GM18909 (cell line): ENCODE measurements around the gene HK2.
"Not testable (repeated sequence)": the region's sequence is repeated elsewhere in the genome, so short reads cannot be mapped to it uniquely, and the experiment has no call there.

ENCODE experiments used
- ATAC-seq: cut with Tn5 transposase; IDR thresholded peaks from one replicate; pipeline ENCODE4 v1.9.1; 2021; ENCODE audit warnings: mild to moderate bottlenecking; ENCODE audit not compliant: unreplicated experiment, poor library complexity

The HK2 gene

DNA sequence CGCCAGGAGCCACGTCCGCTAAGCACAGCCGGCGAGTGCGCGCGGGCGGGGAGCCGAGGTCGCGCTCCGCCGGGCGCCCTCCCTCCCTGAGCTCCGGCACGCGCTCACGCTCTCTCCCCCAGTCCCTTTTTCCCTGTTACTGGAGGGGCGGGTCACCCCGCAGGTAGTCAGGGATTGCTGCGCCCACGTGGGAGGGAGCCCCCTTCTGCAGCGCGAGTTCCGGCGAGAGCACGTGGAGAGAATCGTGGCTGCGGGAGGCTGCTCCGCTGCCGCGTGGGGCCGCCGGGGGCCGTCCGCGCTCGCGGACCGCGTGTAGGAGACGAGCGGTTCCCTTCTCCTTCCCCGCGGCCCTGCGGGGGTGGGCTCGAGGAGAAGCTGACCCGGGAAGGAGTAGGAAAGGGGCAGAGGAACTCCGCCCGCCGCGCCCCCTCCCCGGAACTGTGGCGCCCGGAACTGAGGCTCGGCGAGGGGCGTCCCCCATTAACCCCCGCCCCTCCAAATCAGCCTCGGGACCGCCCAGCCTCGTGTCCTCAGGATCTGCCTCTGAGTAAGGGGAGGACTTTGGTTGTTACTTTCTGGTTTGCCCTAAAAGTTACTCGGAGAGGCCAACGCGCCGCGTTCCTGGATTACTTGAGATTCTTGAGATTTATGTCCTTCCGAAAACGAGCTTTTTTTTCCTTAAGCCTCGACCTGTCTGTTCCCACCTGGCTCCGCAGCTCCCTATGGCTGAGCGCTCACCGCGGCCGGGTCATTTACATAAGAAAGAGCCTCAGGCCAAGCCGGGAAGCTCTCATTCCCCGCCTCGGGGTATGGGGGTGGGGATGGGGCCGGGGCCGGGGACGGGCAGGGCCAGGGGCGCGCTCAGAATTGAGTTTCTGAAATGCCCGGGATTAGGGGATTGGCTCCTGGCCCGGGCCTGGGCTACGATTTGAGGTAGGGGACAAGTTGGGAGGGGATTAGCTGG is 1.1 kb downstream of the HK2 start:
- ATAC-seq = peak; percentile 54

DNA sequence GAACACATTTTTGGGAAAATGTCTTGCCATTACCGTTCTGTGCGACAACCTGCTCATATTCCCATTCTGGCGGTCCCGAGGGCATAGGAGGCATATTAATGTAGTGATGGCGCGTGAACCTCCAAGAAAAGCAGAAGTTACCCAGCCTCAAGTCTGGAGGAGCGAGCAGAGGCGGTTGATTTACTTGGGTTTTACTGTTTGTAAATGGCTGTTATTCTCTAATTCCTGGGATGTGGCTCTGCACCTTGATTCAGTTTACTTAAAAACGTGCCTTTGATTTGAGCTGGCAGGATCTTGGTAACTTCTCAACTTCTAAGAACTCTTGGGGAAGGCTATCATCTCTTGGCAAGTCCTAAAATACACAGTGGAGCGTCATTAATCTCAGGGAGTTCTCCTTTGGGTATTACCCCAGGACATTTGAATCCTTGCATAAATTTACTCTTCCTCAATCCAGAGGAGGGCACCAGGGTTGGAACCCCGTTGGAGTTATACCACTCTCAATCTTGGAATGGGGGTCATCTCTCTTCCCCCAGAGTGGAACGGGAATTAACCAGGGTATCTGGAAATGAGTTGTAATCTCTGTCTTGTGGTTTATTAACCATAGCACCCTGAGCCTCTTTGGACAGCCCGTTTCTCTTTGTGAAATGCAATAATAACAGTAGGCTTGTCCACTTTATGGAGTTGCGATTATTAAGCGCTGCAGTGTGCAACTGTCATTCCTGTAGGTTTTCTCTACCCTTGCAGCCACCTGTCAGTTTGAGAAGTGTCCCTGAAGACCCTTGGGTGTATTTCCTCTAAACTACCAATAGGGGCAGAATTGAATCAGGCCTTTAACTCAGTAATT is 2.1 kb downstream of the HK2 start:
- ATAC-seq = no peak

DNA sequence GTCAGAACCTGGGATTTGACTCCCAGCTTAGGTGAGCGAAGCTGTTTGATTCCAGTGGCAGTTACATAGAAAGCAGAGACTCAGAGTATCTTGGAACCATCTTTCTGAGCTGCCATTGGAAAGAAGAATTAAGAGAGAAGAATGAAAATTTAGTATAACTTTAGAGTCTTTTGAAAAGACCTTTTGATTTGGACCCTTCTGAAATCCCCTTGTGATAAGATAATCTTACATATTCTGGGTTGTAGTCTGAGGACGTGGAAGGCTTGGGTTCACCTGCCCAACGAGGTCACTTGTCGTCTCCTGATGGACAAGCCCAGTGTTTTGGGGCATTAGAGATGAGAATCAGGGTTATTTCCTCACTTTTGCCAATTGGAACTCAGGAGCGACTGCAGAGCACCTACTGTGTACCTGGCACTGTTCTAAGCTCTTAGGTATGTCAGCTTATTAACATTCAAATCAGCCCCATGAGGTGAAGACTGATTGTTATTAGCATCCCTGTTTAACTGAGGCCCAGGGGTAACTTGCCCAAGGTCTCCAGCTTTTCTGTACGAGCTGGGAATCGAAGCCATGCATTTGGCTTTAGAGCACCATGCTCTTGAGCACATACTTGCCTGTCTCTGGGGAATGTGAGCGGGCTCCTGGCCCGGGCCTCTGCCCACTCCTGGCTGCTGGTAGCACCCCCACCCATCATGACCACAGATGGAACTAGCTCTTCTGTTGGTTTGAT is 2.9 kb downstream of the HK2 start:
- no peak for ATAC-seq

DNA sequence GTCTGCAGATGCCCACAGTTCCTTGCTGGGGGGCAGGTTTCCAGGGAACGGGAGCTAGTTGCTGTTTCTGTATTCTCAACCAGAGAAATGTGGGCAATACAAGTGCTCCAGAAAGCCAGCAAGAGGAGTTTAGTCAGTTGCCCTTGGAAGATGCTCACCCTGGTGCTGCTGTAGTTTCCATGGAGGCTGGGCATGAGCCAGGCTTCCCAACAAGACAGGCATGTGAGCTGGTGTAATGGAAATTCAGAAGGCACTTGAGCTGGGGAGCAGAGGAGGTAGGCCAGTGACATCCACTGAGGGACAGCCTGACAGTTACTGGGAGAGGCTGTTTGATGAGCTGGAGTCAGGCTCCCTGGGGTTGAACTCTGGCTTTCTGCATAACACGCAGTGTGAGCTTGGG is 7.7 kb downstream of the HK2 start:
- no peak for ATAC-seq

DNA sequence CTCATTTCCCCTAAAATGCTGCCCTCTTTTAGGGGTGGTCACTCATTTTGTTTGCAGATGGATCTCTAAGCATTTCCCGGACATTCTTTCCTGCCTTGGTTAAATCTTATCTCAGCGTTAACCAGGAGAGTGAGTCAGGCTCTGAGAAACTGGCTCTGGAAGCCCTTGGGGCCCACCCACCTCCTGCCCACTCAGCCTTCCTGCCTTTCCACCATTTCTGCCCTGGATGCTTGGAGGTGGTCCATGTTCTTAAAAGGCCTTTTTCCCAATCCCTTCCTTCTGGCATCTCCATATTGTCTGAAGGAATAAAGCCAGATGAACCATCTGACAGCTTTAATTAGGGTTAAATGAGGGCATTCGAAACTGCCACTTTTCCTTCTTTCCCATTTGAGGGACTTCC is 9.5 kb downstream of the HK2 start:
- ATAC-seq = no peak

DNA sequence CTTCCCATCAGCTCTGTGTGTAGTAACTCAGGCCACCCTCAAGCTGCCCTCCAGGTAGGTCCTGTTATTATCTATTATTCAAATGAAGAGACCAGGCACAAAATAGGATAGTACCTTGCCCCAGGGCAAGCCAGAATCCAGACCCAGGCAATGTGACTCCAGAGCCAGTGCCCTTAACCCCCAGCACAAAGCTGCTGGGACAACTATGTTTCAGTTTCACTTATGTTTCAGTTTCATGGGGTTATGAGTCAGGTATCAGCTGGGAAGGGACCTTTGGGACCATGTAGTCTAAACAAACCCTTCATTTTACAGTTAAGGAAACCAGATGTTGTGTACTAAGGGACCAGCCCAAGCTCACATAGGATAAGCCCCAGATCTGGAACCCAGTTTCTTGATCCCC is 10.0 kb downstream of the HK2 start:
- peak; percentile 88 for ATAC-seq

DNA sequence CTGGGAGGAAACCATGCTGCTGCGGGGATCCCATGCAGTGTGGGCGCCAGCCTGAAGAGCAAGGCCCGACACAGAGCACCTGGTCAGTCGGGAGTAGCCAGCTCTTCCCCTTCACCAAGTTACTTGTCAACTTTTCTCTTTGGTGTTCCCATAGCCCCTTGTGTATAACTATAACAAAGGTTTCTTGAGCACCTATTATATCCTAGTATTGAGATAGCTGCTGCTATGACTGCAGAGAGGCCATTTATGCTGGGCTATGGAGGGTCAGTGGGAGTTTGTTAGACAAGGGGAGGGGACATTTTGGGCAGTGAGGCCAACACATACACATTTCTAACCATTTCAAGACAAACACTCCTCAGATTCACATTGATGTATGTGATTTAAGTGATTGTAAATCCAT is 10.8 kb downstream of the HK2 start:
- no peak for ATAC-seq

DNA sequence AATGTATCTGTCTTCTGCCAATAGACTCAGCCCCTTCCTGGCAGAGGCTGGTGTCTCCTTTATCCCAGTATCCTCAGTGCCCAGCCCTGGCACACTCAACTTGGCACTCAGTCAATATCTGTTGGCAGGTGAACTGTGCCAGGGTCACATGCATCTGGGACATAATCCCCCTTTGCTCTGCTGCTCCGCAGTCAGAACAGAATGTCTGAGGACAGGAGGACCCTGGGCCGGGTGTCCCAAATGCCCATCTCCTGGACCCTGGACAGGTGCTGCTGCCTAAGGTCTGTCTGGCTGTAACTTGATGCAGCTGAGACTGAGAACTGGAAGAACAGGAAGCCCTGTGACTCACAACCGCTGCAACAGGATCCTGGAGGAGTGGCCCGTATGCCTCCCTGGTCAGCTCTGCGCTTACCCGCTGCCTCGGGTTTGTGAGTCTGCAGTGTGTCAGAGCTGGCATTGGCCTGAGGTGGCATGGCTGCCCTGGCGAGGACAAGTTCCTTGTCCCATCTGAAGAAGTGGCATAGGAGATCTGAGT is 11.4 kb downstream of the HK2 start:
- no peak for ATAC-seq

DNA sequence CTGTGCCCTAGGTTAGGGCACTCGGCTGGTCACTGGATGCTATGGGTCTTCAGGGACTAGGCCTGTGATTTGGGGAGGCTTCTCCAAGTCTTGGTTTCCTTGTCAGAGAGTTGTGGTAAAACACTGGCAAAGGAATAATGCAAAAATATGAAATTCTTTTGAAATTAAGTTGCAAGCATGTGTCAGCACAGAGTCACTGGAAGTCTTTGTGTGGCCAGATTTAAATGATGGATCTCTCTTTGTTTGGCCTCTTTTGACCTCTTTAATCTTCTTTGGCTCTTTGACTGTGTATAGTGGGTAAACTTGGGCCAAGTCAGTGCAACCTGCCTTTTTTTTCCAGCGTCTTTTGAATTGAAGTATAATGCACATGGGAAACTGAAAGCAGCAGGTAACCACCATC is 12.1 kb downstream of the HK2 start:
- no peak for ATAC-seq

DNA sequence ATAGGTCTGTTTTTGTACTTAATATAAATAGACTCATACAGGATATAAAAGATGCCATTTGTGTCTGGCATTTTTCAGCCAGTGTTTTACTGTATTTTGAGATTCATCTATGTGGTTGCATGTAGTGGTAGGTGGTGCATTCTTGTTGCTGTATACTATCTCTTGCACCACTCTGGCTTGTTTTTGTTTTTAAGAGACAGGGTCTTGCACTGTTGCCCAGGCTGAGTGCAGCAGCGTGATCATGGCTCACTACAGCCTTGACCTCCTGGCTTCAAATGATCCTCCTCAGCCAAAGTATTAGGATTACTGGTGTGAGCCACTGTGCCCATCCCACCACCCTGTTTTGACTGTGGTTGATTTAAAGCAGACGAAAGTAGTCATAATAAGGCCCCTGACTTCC is 12.6 kb downstream of the HK2 start:
- no peak for ATAC-seq

DNA sequence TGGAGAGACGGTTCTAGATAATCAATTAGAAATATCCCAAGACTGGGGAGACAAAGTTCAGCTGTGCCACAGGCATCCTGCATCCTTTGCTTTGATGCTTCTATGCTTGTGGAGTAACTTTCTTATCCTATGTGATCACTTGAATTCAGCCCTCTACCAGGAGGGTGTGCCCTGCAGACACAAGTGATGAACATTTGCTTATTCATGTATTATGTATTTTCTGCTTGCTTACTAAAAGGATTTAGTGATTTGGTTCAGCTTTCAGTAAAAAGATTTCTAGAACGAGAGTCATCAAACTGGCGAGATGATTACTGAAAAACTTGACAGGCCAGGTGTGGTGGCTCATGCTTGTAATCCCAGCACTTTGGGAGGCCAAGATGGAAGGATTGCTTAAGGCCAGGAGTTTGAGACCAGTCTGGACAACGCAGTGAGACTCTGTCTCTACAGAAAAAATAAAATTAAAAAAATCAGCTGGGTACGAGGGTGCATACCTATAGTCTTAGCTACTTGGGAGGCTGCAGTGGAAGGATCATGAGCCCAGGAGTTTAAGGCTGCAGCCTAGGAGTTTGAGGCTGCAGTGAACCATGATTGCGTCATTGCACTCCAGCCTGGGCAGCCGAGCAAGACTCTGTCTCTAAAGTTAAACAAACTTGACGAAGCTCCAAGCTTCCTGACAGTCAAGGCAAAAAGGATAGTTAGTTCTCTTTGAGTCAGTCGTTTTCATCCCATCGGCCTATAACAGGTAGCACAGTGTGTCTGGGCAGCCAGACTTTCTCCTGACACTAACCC is 13.3 kb downstream of the HK2 start:
- no peak for ATAC-seq

DNA sequence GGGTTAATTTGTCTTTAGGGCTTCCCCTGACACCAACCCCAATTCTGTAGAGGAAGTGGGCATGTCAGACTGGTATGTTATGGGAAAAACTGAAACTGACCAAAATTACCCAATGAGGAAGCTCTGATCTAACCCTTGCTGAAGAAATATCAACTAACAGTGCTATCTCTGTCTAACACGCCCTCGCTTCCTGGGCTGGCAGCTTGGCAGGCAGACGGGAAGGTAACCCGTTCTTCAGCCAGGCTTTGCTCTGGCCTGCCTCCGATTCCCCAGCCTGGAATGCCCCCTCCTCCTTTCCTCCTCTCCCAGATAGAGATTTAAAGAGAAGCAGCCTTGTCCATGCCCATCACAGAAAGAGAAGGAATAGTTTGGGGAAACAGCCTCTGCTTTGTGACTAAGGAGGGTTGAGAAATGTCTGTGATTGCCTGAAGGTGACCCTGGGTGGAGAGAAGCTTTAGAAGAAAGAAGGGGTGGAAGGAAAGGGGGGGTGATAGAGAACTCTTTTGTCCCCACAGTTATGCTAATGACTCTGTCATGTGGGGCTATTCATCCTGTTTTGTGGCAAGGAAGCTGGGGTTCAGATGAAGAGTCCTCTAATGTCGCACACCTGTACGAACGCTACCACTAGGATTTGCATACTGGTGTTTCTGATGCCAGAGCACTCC is 15.4 kb downstream of the HK2 start:
- ATAC-seq = peak; percentile 87

DNA sequence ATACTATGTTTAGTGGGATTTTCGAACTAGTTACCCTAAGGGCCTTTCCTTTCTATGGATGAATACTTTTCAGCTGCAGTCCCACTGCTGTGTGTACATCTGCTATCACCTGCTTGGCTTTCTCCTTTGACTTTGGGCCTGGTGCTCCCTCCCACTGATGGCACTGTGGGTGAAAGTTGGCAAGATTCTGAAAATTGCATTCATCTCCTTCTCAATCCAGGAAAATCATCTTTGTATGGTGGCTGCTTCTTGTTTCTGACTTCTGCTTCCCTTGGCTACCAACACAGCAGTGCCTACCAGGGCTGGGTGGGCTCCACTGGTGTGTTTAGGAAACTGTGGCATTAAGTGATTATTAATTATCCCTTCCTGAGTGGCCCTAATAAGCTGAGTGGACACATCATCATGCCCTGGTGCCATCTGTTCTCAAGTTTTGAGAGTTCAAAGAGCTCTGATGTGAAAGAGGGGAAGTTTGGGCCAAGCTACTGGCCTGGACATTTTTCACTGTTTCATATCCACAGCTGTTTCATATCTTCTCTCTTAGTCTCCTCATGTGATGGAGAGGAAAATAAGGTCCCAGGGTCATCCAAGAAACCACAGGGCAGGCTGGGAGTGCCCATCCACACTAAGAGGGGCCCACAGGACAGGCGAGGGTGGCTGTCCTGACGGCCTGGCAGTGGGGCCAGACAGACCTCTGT is 16.7 kb downstream of the HK2 start:
- no peak for ATAC-seq

DNA sequence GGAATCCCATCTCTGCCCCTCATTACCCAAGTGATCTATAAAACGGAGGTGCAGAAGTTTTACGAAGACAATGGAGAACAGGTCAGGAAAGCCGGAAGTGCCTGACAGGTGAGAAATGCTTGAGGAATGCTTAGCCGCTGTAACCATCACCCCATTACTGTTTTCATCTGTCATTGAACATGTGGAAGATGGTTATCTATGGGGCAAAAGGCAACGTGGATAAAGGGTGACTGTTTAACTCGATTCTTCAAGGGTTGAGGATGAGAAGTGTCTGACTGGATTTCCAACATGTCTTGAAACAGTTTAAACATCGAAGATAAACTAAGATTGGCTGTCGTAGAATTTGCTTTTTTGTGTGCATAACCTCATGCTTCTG is 17.3 kb downstream of the HK2 start:
- ATAC-seq = no peak

DNA sequence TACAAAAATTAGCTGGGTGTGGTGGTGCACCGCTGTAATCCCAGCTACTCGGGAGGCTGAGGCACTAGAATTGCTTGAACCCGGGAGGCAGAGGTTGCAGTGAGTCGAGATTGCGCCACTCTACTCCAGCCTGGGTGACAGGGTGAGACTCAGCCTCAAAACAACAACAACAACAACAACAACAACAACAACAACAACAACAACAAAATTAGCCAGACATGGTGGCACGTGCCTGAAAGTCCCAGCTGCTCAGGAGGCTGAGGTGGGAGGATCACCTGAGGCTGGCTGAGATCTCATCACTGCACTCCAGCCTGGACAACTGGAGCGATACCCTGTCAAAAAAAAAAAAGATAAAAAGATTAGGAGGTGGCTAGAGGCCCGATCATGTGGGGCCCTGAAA is 19.4 kb downstream of the HK2 start:
- not testable (repeated sequence) for ATAC-seq

DNA sequence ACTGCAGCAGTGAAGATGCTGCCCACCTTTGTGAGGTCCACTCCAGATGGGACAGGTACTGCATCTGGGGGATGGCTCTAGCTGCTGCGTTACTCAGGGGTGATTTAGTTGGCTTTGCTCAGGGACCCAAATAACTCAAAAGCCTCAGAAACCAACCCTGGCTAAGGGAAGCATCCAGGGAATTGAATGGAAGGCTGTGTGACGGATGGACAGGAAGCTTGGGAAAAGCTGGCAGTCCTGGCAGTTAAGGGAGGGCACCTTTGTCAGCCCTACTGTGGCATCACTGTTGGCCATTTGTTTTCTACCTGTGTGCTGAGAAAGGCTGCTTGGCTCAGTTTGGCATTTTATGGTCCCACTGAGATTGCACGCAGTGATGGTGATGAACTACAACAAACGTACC is 20.5 kb downstream of the HK2 start:
- no peak for ATAC-seq

DNA sequence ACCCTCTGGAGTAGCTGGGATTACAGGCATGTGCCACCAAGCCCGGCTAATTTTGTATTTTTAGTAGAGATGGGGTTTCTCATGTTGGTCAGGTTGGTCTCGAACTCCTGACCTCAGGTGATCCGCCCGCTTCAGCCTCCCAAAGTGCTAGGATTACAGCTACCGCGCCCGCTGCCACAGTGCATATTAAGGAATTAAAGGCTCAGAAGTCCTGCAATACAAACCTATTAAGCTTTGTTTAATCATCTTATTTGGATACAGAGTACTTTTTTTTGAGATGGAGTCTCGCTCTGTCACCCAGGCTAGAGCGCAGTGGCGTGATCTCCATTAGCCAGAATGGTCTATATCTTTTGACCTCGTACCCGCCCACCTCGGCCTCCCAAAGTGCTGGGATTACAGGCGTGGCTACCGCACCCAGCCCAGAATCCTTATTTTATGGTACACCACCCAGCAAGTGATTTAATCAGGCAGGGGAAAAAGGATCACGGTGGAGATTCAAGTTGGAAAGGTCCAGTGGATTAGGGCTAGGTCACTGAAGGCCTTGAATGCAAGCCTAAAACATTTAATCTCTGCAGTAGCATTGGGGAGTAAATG is 21.3 kb downstream of the HK2 start:
- not testable (repeated sequence) for ATAC-seq

DNA sequence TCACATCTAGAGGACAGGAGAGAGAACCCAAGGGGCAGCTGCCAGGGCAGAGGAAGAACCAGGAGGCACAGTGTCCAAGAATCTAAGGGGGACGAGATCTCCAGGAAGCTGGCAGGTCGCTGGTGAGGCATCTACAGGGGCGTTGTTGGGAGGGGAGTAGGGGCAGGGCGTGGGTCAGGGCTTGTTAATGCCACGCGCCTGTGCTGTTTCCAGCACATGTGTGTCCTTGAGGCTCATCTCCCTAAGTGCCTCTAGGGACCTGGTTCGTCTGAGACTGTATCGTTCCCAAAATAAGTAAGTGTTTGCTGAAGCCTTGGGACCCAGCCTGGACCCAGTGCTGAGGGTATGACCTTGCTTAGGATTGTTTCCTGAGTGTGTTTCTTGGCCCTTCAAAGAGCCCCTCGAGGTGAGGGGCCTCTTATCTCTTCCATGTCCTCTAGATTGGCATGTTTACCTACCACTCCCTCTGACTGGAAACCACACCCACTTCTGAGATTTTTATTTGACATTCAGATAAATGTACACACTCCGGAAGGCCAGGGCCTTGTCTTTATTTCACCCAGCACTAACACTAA is 22.2 kb downstream of the HK2 start:
- ATAC-seq = no peak
